Measurements from ENCODE around the gene NAV3.

Gene NAV3

GRCh38 chr12:78128211-78128610 lies 297.5 kb downstream of the NAV3 start:
- no peak for DNase-seq

GRCh38 chr12:78143717-78144116 lies 313.0 kb downstream of the NAV3 start:
- DNase-seq: no peak

- DNase-seq: no peak
These were observed 314.7 kb downstream of the NAV3 start for GRCh38 chr12:78145398-78145797.

GRCh38 chr12:78146365-78146772 lies 315.7 kb downstream of the NAV3 start:
- no peak for DNase-seq

- DNase-seq: no peak
These were observed 318.8 kb downstream of the NAV3 start for GRCh38 chr12:78149459-78149858.

GRCh38 chr12:78155546-78155945 lies 324.9 kb downstream of the NAV3 start:
- no peak for DNase-seq

- no peak for DNase-seq
These were observed 326.1 kb downstream of the NAV3 start for GRCh38 chr12:78156751-78157150.

GRCh38 chr12:78157199-78157598 lies 326.5 kb downstream of the NAV3 start:
- DNase-seq: no peak

GRCh38 chr12:78164154-78164553 lies 333.5 kb downstream of the NAV3 start:
- no peak for DNase-seq

GRCh38 chr12:78167510-78167909 lies 336.8 kb downstream of the NAV3 start:
- no peak for DNase-seq

- DNase-seq: no peak
These were observed 340.4 kb downstream of the NAV3 start for GRCh38 chr12:78171061-78171460.

GRCh38 chr12:78176643-78177042 lies 345.9 kb downstream of the NAV3 start:
- DNase-seq: no peak

GRCh38 chr12:78177298-78177697 lies 346.6 kb downstream of the NAV3 start:
- no peak for DNase-seq

- DNase-seq: no peak
These were observed 348.7 kb downstream of the NAV3 start for GRCh38 chr12:78179346-78179745.

GRCh38 chr12:78181544-78182162 lies 351.0 kb downstream of the NAV3 start:
- DNase-seq: no peak

GRCh38 chr12:78183824-78184223 lies 353.1 kb downstream of the NAV3 start:
- no peak for DNase-seq

GRCh38 chr12:78185109-78185508 lies 354.4 kb downstream of the NAV3 start:
- no peak for DNase-seq

GRCh38 chr12:78185651-78186050 lies 355.0 kb downstream of the NAV3 start:
- no peak for DNase-seq

GRCh38 chr12:78186670-78187069 lies 356.0 kb downstream of the NAV3 start:
- DNase-seq: no peak

GRCh38 chr12:78187741-78188140 lies 357.0 kb downstream of the NAV3 start:
- no peak for DNase-seq

- DNase-seq: no peak
These were observed 359.0 kb downstream of the NAV3 start for GRCh38 chr12:78189656-78190055.

GRCh38 chr12:78191611-78192010 lies 360.9 kb downstream of the NAV3 start:
- no peak for DNase-seq

GRCh38 chr12:78192979-78193378 lies 362.3 kb downstream of the NAV3 start:
- DNase-seq: no peak

GRCh38 chr12:78194448-78194847 lies 363.8 kb downstream of the NAV3 start:
- no peak for DNase-seq

GRCh38 chr12:78198896-78199295 lies 368.2 kb downstream of the NAV3 start:
- no peak for DNase-seq

- DNase-seq: no peak
These were observed 369.2 kb downstream of the NAV3 start for GRCh38 chr12:78199926-78200325.
